ENCODE data around the gene CA10.

CA10 gene

GRCh38 chr17:51767287-51767686 is 391.2 kb downstream of the CA10 start:
- no peak overlapping the region for H3K4me2 ChIP-seq (ENCODE audit: insufficient read depth, low read length)
- no peaks in the 10 kb centered on the region for H3K9me3 ChIP-seq (ENCODE audit: insufficient read depth, low read length, severe bottlenecking)
- no peaks in the 10 kb centered on the region for H3K36me3 ChIP-seq (ENCODE audit: insufficient read depth, low read length)
- no peaks in the 10 kb centered on the region for H4K20me1 ChIP-seq (ENCODE audit: insufficient read depth, low read length)
- H3K27me3 ChIP-seq (ENCODE audit: insufficient read depth, low read length, poor library complexity), result no peaks in the 10 kb centered on the region
- H3K27ac ChIP-seq (ENCODE audit: low read length), result no peak overlapping the region
- H3K9ac ChIP-seq (ENCODE audit: low read depth, low read length), result no peak overlapping the region
- H3K79me2 ChIP-seq (ENCODE audit: insufficient read depth, low read length), result no peaks in the 10 kb centered on the region
- ATAC-seq (ENCODE audit: insufficient read depth, low read depth) (no peak), DNase-seq (no peak)
- H3K4me3 ChIP-seq (ENCODE audit: low read depth in 1 of 2, low read length in 2 of 2), result no peak overlapping the region
- TF ChIP-seq EZH2 (IDR thresholded peaks at IDR 0.05; ENCODE audit: borderline replicate concordance, low read depth, low read length, severe bottlenecking) (no peak), CTCF (IDR thresholded peaks at IDR 0.05; ENCODE audit: borderline replicate concordance, extremely low read depth, low read length, poor library complexity, severe bottlenecking) (no peak)
- H2AFZ ChIP-seq (ENCODE audit: low read depth, low read length), result no peak overlapping the region
- no peaks in the 10 kb centered on the region for H3K4me1 ChIP-seq (ENCODE audit: insufficient read depth, low read length)

GRCh38 chr17:51765282-51766135 is 393.0 kb downstream of the CA10 start:
- H3K36me3 ChIP-seq (ENCODE audit: insufficient read depth, low read length), result no peaks in the 10 kb centered on the region
- no peak for DNase-seq
- no peaks in the 10 kb centered on the region for H4K20me1 ChIP-seq (ENCODE audit: insufficient read depth, low read length)
- H3K4me1 ChIP-seq (ENCODE audit: insufficient read depth, low read length), result no peaks in the 10 kb centered on the region
- H3K4me2 ChIP-seq (ENCODE audit: insufficient read depth, low read length), result no peak overlapping the region
- no peak overlapping the region for H3K27ac ChIP-seq (ENCODE audit: low read length)
- no peak overlapping the region for H3K9ac ChIP-seq (ENCODE audit: low read depth, low read length)
- H3K9me3 ChIP-seq (ENCODE audit: insufficient read depth, low read length, severe bottlenecking), result no peaks in the 10 kb centered on the region
- H2AFZ ChIP-seq (ENCODE audit: low read depth, low read length), result no peak overlapping the region
- ATAC-seq (ENCODE audit: insufficient read depth, low read depth), result no peak
- no peaks in the 10 kb centered on the region for H3K27me3 ChIP-seq (ENCODE audit: insufficient read depth, low read length, poor library complexity)
- no peaks in the 10 kb centered on the region for H3K79me2 ChIP-seq (ENCODE audit: insufficient read depth, low read length)
- TF ChIP-seq CTCF (IDR thresholded peaks at IDR 0.05; ENCODE audit: borderline replicate concordance, extremely low read depth, low read length, poor library complexity, severe bottlenecking) (no peak), EZH2 (IDR thresholded peaks at IDR 0.05; ENCODE audit: borderline replicate concordance, low read depth, low read length, severe bottlenecking) (no peak)
- no peak overlapping the region for H3K4me3 ChIP-seq (ENCODE audit: low read depth in 1 of 2, low read length in 2 of 2)

GRCh38 chr17:51764387-51764971 is 394.0 kb downstream of the CA10 start:
- no peak overlapping the region for H3K4me2 ChIP-seq (ENCODE audit: insufficient read depth, low read length)
- no peaks in the 10 kb centered on the region for H3K36me3 ChIP-seq (ENCODE audit: insufficient read depth, low read length)
- no peak overlapping the region for H3K9ac ChIP-seq (ENCODE audit: low read depth, low read length)
- H4K20me1 ChIP-seq (ENCODE audit: insufficient read depth, low read length), result no peaks in the 10 kb centered on the region
- peak; percentile 99 for ATAC-seq (ENCODE audit: insufficient read depth, low read depth)
- H3K79me2 ChIP-seq (ENCODE audit: insufficient read depth, low read length), result no peaks in the 10 kb centered on the region
- TF ChIP-seq CTCF (IDR thresholded peaks at IDR 0.05; ENCODE audit: borderline replicate concordance, extremely low read depth, low read length, poor library complexity, severe bottlenecking) (peak; percentile 94), EZH2 (IDR thresholded peaks at IDR 0.05; ENCODE audit: borderline replicate concordance, low read depth, low read length, severe bottlenecking) (no peak)
- no peaks in the 10 kb centered on the region for H3K9me3 ChIP-seq (ENCODE audit: insufficient read depth, low read length, severe bottlenecking)
- no peak overlapping the region for H3K4me3 ChIP-seq (ENCODE audit: low read depth in 1 of 2, low read length in 2 of 2)
- H3K27ac ChIP-seq (ENCODE audit: low read length), result no peak overlapping the region
- no peaks in the 10 kb centered on the region for H3K27me3 ChIP-seq (ENCODE audit: insufficient read depth, low read length, poor library complexity)
- DNase-seq, result peak; percentile 59
- no peak overlapping the region for H2AFZ ChIP-seq (ENCODE audit: low read depth, low read length)
- no peaks in the 10 kb centered on the region for H3K4me1 ChIP-seq (ENCODE audit: insufficient read depth, low read length)

Data from DND-41 (cell line).